ENCODE measurements around the gene HEG1. TPM values are rescaled to one million over a fixed set of nuclear protein-coding genes. Genes with fewer than 3 reads are reported as not detected.

The HEG1 gene
- total RNA-seq (10 to 100 TPM; 11.3 to 56.9 (median 32.7) TPM), polyA plus RNA-seq (1 to 10 TPM; 2.3 to 2.7 (median 2.4) TPM)
- long read RNA-seq, donor 1 = 0 reads
- long read RNA-seq, donor 2 = 0 reads
- long read RNA-seq, donor 3 = 0 reads
- long read RNA-seq, donor 4 = 0 reads
- long read RNA-seq, donor 5 = 0 reads
- long read RNA-seq, donor 6 = 0 reads
- long read RNA-seq, donor 7, partial matches to known transcripts = 0 of 1 reads
- long read RNA-seq, donor 7, other reads (novel, unspliced or antisense) = 0 of 1 reads
- long read RNA-seq, donor 8 = 0 reads
- long read RNA-seq, donor 9 = 0 reads
- long read RNA-seq, donor 10 = 0 reads

DNA sequence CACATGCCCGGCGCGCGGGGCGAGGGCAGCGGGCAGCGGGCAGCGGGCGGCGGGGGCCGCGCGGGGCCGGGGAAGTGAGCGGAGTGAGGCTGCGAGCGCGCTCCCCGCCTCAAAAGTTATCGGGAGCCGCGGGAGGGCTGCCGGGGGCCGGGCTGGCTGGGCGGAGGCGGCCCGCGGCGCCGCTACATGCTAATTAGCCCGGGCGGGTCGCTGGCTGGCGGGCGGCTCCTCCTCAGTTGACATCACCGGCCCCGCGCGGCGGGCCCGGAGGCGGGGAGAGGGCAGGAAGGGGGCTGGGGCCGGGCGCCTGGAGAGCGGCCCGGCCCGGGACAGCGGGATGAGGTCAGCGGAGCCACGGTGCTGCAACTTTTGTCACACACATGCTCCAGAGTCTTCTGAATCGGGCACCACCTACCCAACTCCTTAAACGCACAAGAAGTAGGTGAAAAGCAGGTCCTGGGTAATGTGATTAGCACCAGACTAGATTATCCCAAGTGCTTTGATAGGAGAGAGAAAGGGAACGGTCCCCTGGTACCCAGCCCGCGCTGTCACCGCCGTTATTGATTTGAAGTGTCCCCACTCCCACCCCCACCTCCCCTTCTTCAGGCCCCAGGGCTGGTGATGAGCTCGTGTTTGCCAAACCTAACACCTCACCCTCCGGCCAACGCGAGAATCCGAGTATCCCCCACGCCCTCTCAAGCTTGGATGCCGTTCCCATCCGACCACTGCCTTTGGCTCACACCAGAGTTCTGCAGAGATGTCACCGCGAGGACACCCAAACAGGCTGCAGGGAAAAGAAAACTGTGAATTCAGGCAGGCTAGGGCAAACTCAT, at the start of gene HEG1:
TSS of gene HEG1 (minus strand) at position 85 of the 833 bp plus-strand sequence. CDS start 107 bp downstream, outside the sequence.
- peak within 1 kb of the TSS; percentile 80 to 92 (median 90) for H3K27ac ChIP-seq
- H3K4me3 ChIP-seq = peak within 1 kb of the TSS; percentile 71 to 90 (median 76)
- H3K36me3 ChIP-seq = no peaks in the 10 kb centered on the region
- TF ChIP-seq POLR2AphosphoS5 (IDR thresholded peaks at IDR 0.05) (peak; percentile 26 to 45 (median 44)), POLR2A (IDR thresholded peaks at IDR 0.05) (no peak), EP300 (IDR thresholded peaks at IDR 0.05) (no peak)
- TF ChIP-seq, protein P1, sequence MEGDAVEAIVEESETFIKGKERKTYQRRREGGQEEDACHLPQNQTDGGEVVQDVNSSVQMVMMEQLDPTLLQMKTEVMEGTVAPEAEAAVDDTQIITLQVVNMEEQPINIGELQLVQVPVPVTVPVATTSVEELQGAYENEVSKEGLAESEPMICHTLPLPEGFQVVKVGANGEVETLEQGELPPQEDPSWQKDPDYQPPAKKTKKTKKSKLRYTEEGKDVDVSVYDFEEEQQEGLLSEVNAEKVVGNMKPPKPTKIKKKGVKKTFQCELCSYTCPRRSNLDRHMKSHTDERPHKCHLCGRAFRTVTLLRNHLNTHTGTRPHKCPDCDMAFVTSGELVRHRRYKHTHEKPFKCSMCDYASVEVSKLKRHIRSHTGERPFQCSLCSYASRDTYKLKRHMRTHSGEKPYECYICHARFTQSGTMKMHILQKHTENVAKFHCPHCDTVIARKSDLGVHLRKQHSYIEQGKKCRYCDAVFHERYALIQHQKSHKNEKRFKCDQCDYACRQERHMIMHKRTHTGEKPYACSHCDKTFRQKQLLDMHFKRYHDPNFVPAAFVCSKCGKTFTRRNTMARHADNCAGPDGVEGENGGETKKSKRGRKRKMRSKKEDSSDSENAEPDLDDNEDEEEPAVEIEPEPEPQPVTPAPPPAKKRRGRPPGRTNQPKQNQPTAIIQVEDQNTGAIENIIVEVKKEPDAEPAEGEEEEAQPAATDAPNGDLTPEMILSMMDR (IDR thresholded peaks at IDR 0.05) = no peak
- 2 to 4% (median 3%) methylated on average over 21 to 67 of the region's 67 CpGs for WGBS, 5 donors
- DNase-seq = peak; percentile 81 to 93
- no peaks in the 10 kb centered on the region for H3K9me3 ChIP-seq
- H3K4me1 ChIP-seq = peaks cover 32 to 65% (median 48%) of the 10 kb centered on the region in 4 donors
- H3K27me3 ChIP-seq = no peaks in the 10 kb centered on the region
- intact Hi-C loops (cut with DNase I; ENCODE audit: low total_unique reads) = no loop called here

DNA sequence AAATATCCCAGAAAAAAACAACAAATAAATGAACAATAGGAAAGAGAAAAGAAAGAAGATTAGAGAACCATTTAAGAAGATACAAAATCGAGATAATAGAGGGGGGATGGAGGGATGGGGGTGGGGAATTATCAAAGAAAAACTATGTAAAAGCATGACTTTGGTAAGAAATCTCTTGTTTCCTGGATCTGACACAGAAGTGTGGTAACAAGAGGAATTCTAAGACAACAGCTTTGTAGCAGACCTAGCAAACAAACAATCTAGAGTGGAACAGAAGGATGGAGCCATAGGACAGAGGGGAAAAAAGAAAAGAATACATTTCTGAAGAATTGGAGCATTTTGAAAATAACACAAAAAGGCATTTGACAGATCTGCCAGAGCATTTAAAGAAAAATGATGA, 49.3 kb upstream of the HEG1 start:
- TF ChIP-seq POLR2AphosphoS5 (IDR thresholded peaks at IDR 0.05) = no peak
- no peak for TF ChIP-seq EP300 (IDR thresholded peaks at IDR 0.05)
- TF ChIP-seq, protein P1 (IDR thresholded peaks at IDR 0.05) = no peak
- TF ChIP-seq POLR2A (IDR thresholded peaks at IDR 0.05) = no peak
- DNase-seq = no peak
- peaks cover 0 to 9% (median 3%) of the 10 kb centered on the region in 4 donors for H3K36me3 ChIP-seq
- intact Hi-C loops (cut with DNase I; ENCODE audit: low total_unique reads) = no loop called here
- H3K4me3 ChIP-seq = no peak overlapping the region
- H3K27me3 ChIP-seq = no peaks in the 10 kb centered on the region
- H3K4me1 ChIP-seq = peaks cover 0 to under 1% (median 0%) of the 10 kb centered on the region in 4 donors
- WGBS, 5 donors = 67 to 80% (median 77%) methylated on average over 1 of the region's 1 CpG
- H3K9me3 ChIP-seq = no peaks in the 10 kb centered on the region
- H3K27ac ChIP-seq = no peak overlapping the region

DNA sequence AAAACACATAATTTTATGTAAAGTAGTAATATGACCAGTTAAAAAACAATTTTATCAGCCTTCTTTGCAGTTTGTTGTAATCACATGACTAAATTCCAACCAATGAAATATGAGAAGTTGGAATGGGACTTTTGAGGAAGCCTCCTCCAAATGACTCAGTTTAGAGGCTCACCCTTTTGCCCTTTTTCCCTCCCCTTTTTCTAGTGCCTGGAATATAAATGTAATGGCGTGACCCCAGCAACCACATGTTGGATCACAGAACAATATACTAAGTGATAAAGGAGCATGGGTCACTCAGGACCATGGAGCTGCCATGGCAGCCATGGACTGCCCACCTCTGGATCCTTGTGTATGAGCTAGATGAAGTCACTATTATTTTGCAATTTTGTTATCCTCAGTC, 48.8 kb upstream of the HEG1 start:
- 93 to 100% (median 100%) methylated on average over 1 of the region's 1 CpG for WGBS, 5 donors
- Histone ChIP-seq H3K27me3 (no peaks in the 10 kb centered on the region), H3K36me3 (peaks cover 0 to 9% (median 3%) of the 10 kb centered on the region in 4 donors), H3K4me3 (no peak overlapping the region), H3K9me3 (no peaks in the 10 kb centered on the region), H3K27ac (no peak overlapping the region), H3K4me1 (no peaks in the 10 kb centered on the region)
- intact Hi-C loops (cut with DNase I; ENCODE audit: low total_unique reads) = no loop called here
- no peak for DNase-seq
- TF ChIP-seq POLR2A (IDR thresholded peaks at IDR 0.05) (no peak), POLR2AphosphoS5 (IDR thresholded peaks at IDR 0.05) (no peak), EP300 (IDR thresholded peaks at IDR 0.05) (no peak)
- TF ChIP-seq, protein P1 (IDR thresholded peaks at IDR 0.05) = no peak

DNA sequence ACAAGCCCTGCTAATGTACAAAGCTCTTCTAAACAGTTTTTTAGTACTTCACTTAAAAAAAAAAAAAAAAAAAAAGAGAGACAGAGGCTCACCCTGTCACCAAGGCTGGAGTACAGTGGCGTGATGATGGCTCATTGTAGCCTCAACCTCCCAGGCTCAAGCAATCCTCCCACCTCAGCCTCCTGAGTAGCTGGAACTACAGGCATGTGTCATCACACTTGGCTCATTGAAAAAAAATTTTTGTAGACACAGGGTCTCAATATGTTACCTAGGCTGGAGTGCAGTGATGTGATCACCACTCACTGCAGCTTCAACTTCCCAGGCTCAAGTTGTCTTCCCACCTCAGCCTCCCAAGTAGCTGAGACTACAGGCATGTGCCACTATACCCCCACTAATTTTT, 47.6 kb upstream of the HEG1 start:
- H3K27me3 ChIP-seq = no peaks in the 10 kb centered on the region
- WGBS, 5 donors = 88 to 100% (median 93%) methylated on average over 1 of the region's 1 CpG
- peaks cover 0 to 9% (median 3%) of the 10 kb centered on the region in 4 donors for H3K36me3 ChIP-seq
- TF ChIP-seq POLR2AphosphoS5 (IDR thresholded peaks at IDR 0.05) = no peak
- TF ChIP-seq POLR2A (IDR thresholded peaks at IDR 0.05) = no peak
- TF ChIP-seq EP300 (IDR thresholded peaks at IDR 0.05) = no peak
- TF ChIP-seq, protein P1 (IDR thresholded peaks at IDR 0.05) = no peak
- H3K27ac ChIP-seq = no peak overlapping the region
- no peak overlapping the region for H3K4me3 ChIP-seq
- no peak for DNase-seq
- intact Hi-C loops (cut with DNase I; ENCODE audit: low total_unique reads) = no loop called here
- no peaks in the 10 kb centered on the region for H3K9me3 ChIP-seq
- H3K4me1 ChIP-seq = no peaks in the 10 kb centered on the region

Data from stomach (tissue), 19 donors.